ENCODE results near the gene ESX1.
"Not testable (repeated sequence)": the region's sequence is repeated elsewhere in the genome, so short reads cannot be mapped to it uniquely, and the experiment has no call there.

Gene ESX1

GRCh38 chrX:104281564-104281963 lies 26.8 kb upstream of the ESX1 start:
- no peak for TF ChIP-seq CTCF (IDR thresholded peaks at IDR 0.05; ENCODE audit: low read depth, low read length)
- H3K4me3 ChIP-seq (ENCODE audit: low read depth, low read length), result no peak overlapping the region

- TF ChIP-seq CTCF (IDR thresholded peaks at IDR 0.05; ENCODE audit: low read depth, low read length), result no peak
- H3K4me3 ChIP-seq (ENCODE audit: low read depth, low read length), result no peak overlapping the region
These were observed 25.9 kb upstream of the ESX1 start for GRCh38 chrX:104280609-104281008.

GRCh38 chrX:104270916-104271512 lies 16.3 kb upstream of the ESX1 start:
- peak overlapping the region; percentile 51 for H3K4me3 ChIP-seq (ENCODE audit: low read depth, low read length)
- TF ChIP-seq CTCF (IDR thresholded peaks at IDR 0.05; ENCODE audit: low read depth, low read length), result peak; percentile 68

- peak overlapping the region; percentile 51 for H3K4me3 ChIP-seq (ENCODE audit: low read depth, low read length)
- no peak for TF ChIP-seq CTCF (IDR thresholded peaks at IDR 0.05; ENCODE audit: low read depth, low read length)
These were observed 15.5 kb upstream of the ESX1 start for GRCh38 chrX:104270212-104270611.

- TF ChIP-seq CTCF (IDR thresholded peaks at IDR 0.05; ENCODE audit: low read depth, low read length), result no peak
- H3K4me3 ChIP-seq (ENCODE audit: low read depth, low read length), result no peak overlapping the region
These were observed 732 bp upstream of the ESX1 start for GRCh38 chrX:104255465-104255864.

GRCh38 chrX:104253567-104254441 lies 929 bp downstream of the ESX1 start:
- no peak overlapping the region for H3K4me3 ChIP-seq (ENCODE audit: low read depth, low read length)
- no peak for TF ChIP-seq CTCF (IDR thresholded peaks at IDR 0.05; ENCODE audit: low read depth, low read length)

GRCh38 chrX:104250470-104250869 lies 4.3 kb downstream of the ESX1 start:
- no peak for TF ChIP-seq CTCF (IDR thresholded peaks at IDR 0.05; ENCODE audit: low read depth, low read length)
- no peak overlapping the region for H3K4me3 ChIP-seq (ENCODE audit: low read depth, low read length)

- not testable (repeated sequence) for H3K4me3 ChIP-seq (ENCODE audit: low read depth, low read length)
These were observed 24.7 kb downstream of the ESX1 start for GRCh38 chrX:104230060-104230459.

Measured in WI38 (cell line).